Smooth muscle cell (in vitro differentiated cells): ENCODE data around the gene TUBB. TPM values are rescaled to one million over a fixed set of nuclear protein-coding genes. Genes with fewer than 3 reads are reported as not detected.

Experiments
- DNase-seq: peaks from one replicate; lab custom pipeline; 2025; ENCODE audit not compliant: unreplicated experiment; lab: John Stamatoyannopoulos, UW
- H2AFZ ChIP-seq: fragments of 200-600 bp; sonication (generic); 2 replicates; pipeline ENCODE4 v1.6.0; 2016; ENCODE audit warnings: antibody characterized with exemption, low read depth, mild to moderate bottlenecking
- H3F3A ChIP-seq: fragments of 200-600 bp; sonication (generic); 2 replicates; pipeline ENCODE4 v1.6.0; 2017; ENCODE audit warnings: antibody characterized with exemption, low read depth
- H3K27ac ChIP-seq: fragments of 200-600 bp; sonication (generic); 2 replicates; pipeline ENCODE4 v1.5.1; 2016; ENCODE audit warnings: low read depth, mild to moderate bottlenecking
- H3K27me3 ChIP-seq: fragments of 200-600 bp; sonication (generic); 2 replicates; pipeline ENCODE4 v1.6.1; 2016; ENCODE audit warnings: low read depth, mild to moderate bottlenecking
- H3K36me3 ChIP-seq: fragments of 200-600 bp; sonication (generic); 2 replicates; pipeline ENCODE4 v1.5.1; 2016; ENCODE audit warnings: low read depth
- H3K4me1 ChIP-seq: fragments of 200-600 bp; sonication (generic); 2 replicates; pipeline ENCODE4 v1.5.1; 2016; ENCODE audit warnings: low read depth
- H3K4me2 ChIP-seq: fragments of 200-600 bp; sonication (generic); 2 replicates; pipeline ENCODE4 v1.6.0; 2016; ENCODE audit warnings: mild to moderate bottlenecking
- H3K4me3 ChIP-seq: fragments of 200-600 bp; sonication (generic); 2 replicates; pipeline ENCODE4 v1.5.1; 2016; ENCODE audit warnings: mild to moderate bottlenecking
- H3K79me2 ChIP-seq: fragments of 200-600 bp; sonication (generic); 2 replicates; pipeline ENCODE4 v1.6.0; 2016; ENCODE audit warnings: low read depth, mild to moderate bottlenecking
- H3K9ac ChIP-seq: fragments of 200-600 bp; sonication (generic); 2 replicates; pipeline ENCODE4 v1.6.0; 2016; ENCODE audit warnings: low read depth
- H3K9me3 ChIP-seq: fragments of 200-600 bp; sonication (generic); replicated peaks from 2 replicates; pipeline ENCODE4 v1.5.1; 2016; ENCODE audit warnings: low read depth
- H4K20me1 ChIP-seq: fragments of 200-600 bp; sonication (generic); 2 replicates; pipeline ENCODE4 v1.6.0; 2016; ENCODE audit warnings: low read depth
- CTCF ChIP-seq: fragments of 200-600 bp; sonication (generic); IDR thresholded peaks from 2 replicates; pipeline ENCODE4 v1.5.1; 2017; ENCODE audit warnings: borderline replicate concordance, mild to moderate bottlenecking, antibody characterized with exemption; ENCODE audit not compliant: insufficient read depth, poor library complexity, severe bottlenecking
- WGBS: methylation state at CpG from one replicate; pipeline ENCODE4 v1.1.7; 2016; ENCODE audit warnings: low lambda C conversion rate; 5-methylcytosine and 5-hydroxymethylcytosine counted together
- polyA plus RNA-seq: library from polyadenylated mRNA; unstranded; fragments of >200 nt; fragmentation: Nextera tagmentation; extraction: Ambion mirVana; gene quantifications from 2 replicates; pipeline ENCODE4 v1.2.1, GENCODE V29; 2016
- small RNA-seq: library from RNA; depleted of rRNA; stranded (forward); fragments of <200 nt; gene quantifications from one replicate; pipeline ENCODE3, GENCODE V24; 2014
- total RNA-seq: library from RNA; depleted of rRNA; stranded (reverse); fragments of >200 nt; gene quantifications from 2 replicates; pipeline ENCODE4 v1.2.3, GENCODE V29; 2014

Gene TUBB
- total and polyA plus RNA-seq, 2 experiments from 2014 or later, result 1,009 to 1,039 TPM

GRCh38 chr6:30770592-30770991 lies 50.4 kb downstream of the TUBB start:
- no peak for TF ChIP-seq CTCF
- H3K4me3 ChIP-seq, result no peak overlapping the region
- no peaks in the 10 kb centered on the region for H3K79me2 ChIP-seq
- H3K36me3 ChIP-seq, result no peaks in the 10 kb centered on the region
- no peaks in the 10 kb centered on the region for H3K9me3 ChIP-seq
- DNase-seq, result no peak
- peak overlapping the region; percentile 97 for H3K9ac ChIP-seq
- H3K4me1 ChIP-seq, result peaks cover 28% of the 10 kb centered on the region
- H3K27ac ChIP-seq, result peak overlapping the region; percentile 100
- no peak overlapping the region for H2AFZ ChIP-seq
- peak overlapping the region; percentile 72 for H3K4me2 ChIP-seq
- H4K20me1 ChIP-seq, result no peaks in the 10 kb centered on the region
- WGBS, result 90% methylated on average over 3 of the region's 3 CpGs
- H3F3A ChIP-seq, result peaks cover 16% of the 10 kb centered on the region
- no peaks in the 10 kb centered on the region for H3K27me3 ChIP-seq

- Histone ChIP-seq H3K27me3 (no peaks in the 10 kb centered on the region), H2AFZ (no peak overlapping the region), H3K4me1 (peaks cover 26% of the 10 kb centered on the region), H3K36me3 (no peaks in the 10 kb centered on the region), H3K79me2 (no peaks in the 10 kb centered on the region), H3K9ac (no peak overlapping the region), H3K4me2 (no peak overlapping the region), H3F3A (peaks cover 4% of the 10 kb centered on the region), H3K4me3 (no peak overlapping the region), H3K27ac (peak overlapping the region; percentile 25), H3K9me3 (no peaks in the 10 kb centered on the region), H4K20me1 (no peaks in the 10 kb centered on the region)
- DNase-seq, result no peak
- TF ChIP-seq CTCF, result no peak
- WGBS, result 88% methylated on average over 8 of the region's 8 CpGs
Observed at GRCh38 chr6:30774701-30775100, 54.5 kb downstream of the TUBB start.

Small RNA genes within 50 kb of the gene (small RNA-seq; reads per million reads assigned to genes)
- gene RF00019 (not detected), gene RN7SL353P (not detected)

Other genes with a start within 250 kb of the TUBB start
- gene HLA-E, start 230.8 kb upstream of the TUBB start, total RNA-seq, result 97.3 and 104 TPM in 2 replicates
- gene HLA-E, start 230.8 kb upstream of the TUBB start, polyA plus RNA-seq, result 126 and 134 TPM in 2 replicates
- gene GNL1, start 163.9 kb upstream of the TUBB start, total RNA-seq, result 16.5 and 27.2 TPM in 2 replicates
- 92.7 and 104 TPM in 2 replicates for gene GNL1, start 163.9 kb upstream of the TUBB start, polyA plus RNA-seq
- gene PRR3, start 163.1 kb upstream of the TUBB start, total RNA-seq, result 12.7 and 29.4 TPM in 2 replicates
- 10.2 and 13.1 TPM in 2 replicates for gene PRR3, start 163.1 kb upstream of the TUBB start, polyA plus RNA-seq
- gene ABCF1, start 148.9 kb upstream of the TUBB start, total RNA-seq, result 25.2 and 34.7 TPM in 2 replicates
- 39.1 and 57.3 TPM in 2 replicates for gene ABCF1, start 148.9 kb upstream of the TUBB start, polyA plus RNA-seq
- gene PPP1R10, start 103.1 kb upstream of the TUBB start, total RNA-seq, result 42.1 and 65.1 TPM in 2 replicates
- 36.1 and 50.2 TPM in 2 replicates for gene PPP1R10, start 103.1 kb upstream of the TUBB start, polyA plus RNA-seq
- gene MRPS18B, start 102.5 kb upstream of the TUBB start, total RNA-seq, result 38.7 and 53.2 TPM in 2 replicates
- 70.0 and 88.6 TPM in 2 replicates for gene MRPS18B, start 102.5 kb upstream of the TUBB start, polyA plus RNA-seq
- 8.5 and 9.4 TPM in 2 replicates for gene ATAT1, start 93.5 kb upstream of the TUBB start, total RNA-seq
- gene ATAT1, start 93.5 kb upstream of the TUBB start, polyA plus RNA-seq, result 16.5 and 18.8 TPM in 2 replicates
- 1.8 and 4.3 TPM in 2 replicates for gene C6orf136, start 73.2 kb upstream of the TUBB start, total RNA-seq
- gene C6orf136, start 73.2 kb upstream of the TUBB start, polyA plus RNA-seq, result 5.3 and 8.8 TPM in 2 replicates
- 12.4 and 16.0 TPM in 2 replicates for gene DHX16, start 47.3 kb upstream of the TUBB start, total RNA-seq
- gene DHX16, start 47.3 kb upstream of the TUBB start, polyA plus RNA-seq, result 23.5 and 29.0 TPM in 2 replicates
- 42.7 and 55.3 TPM in 2 replicates for gene PPP1R18, start 33.7 kb upstream of the TUBB start, total RNA-seq
- 41.6 and 51.6 TPM in 2 replicates for gene PPP1R18, start 33.7 kb upstream of the TUBB start, polyA plus RNA-seq
- gene NRM, start 29.4 kb upstream of the TUBB start, total RNA-seq, result 14.6 and 25.8 TPM in 2 replicates
- 28.5 and 31.8 TPM in 2 replicates for gene NRM, start 29.4 kb upstream of the TUBB start, polyA plus RNA-seq
- gene MDC1, start 3.1 kb upstream of the TUBB start, total RNA-seq, result 6.9 and 7.0 TPM in 2 replicates
- gene MDC1, start 3.1 kb upstream of the TUBB start, polyA plus RNA-seq, result 17.1 and 19.0 TPM in 2 replicates
- 79.8 and 87.6 TPM in 2 replicates for gene FLOT1, start 22.3 kb downstream of the TUBB start, total RNA-seq
- gene FLOT1, start 22.3 kb downstream of the TUBB start, polyA plus RNA-seq, result 117 and 146 TPM in 2 replicates
- 732 and 736 TPM in 2 replicates for gene IER3, start 24.2 kb downstream of the TUBB start, total RNA-seq
- gene IER3, start 24.2 kb downstream of the TUBB start, polyA plus RNA-seq, result 708 and 811 TPM in 2 replicates
- 30.7 and 82.6 TPM in 2 replicates for gene DDR1, start 164.2 kb downstream of the TUBB start, total RNA-seq
- gene DDR1, start 164.2 kb downstream of the TUBB start, polyA plus RNA-seq, result 23.8 and 77.3 TPM in 2 replicates
- 15.6 and 24.8 TPM in 2 replicates for gene GTF2H4, start 187.9 kb downstream of the TUBB start, total RNA-seq
- gene GTF2H4, start 187.9 kb downstream of the TUBB start, polyA plus RNA-seq, result 7.2 and 9.5 TPM in 2 replicates
- gene VARS2, start 193.9 kb downstream of the TUBB start, total RNA-seq, result 15.1 and 18.4 TPM in 2 replicates
- gene VARS2, start 193.9 kb downstream of the TUBB start, polyA plus RNA-seq, result 15.4 and 19.6 TPM in 2 replicates
- not detected in 2 replicates for gene SFTA2, start 211.8 kb downstream of the TUBB start, total RNA-seq
- not detected in 2 replicates for gene SFTA2, start 211.8 kb downstream of the TUBB start, polyA plus RNA-seq
- gene MUCL3, start 220.6 kb downstream of the TUBB start, total RNA-seq, result 0.31 TPM in 1 of 2 replicates, not detected in the other
- not detected in 2 replicates for gene MUCL3, start 220.6 kb downstream of the TUBB start, polyA plus RNA-seq